Stimulated activated CD4-positive, alpha-beta T cell treated with anti-CD3 and anti-CD28 coated beads, Interleukin-1b, Interleukin-23, amount 100 ng/mL, for 1 hour (primary cell): ENCODE data around the gene CHD6.

ENCODE experiments used
- DNase-seq, 2 donors: peaks; one replicate each; pipeline ENCODE4 v3.0.0-alpha.2; 2020; ENCODE audit warnings: low read depth in 2 of 2

CHD6 gene

GRCh38 chr20:41580350-41580749 is 37.8 kb downstream of the CHD6 start:
- DNase-seq, result no peak

- no peak for DNase-seq
These were observed 40.8 kb downstream of the CHD6 start for GRCh38 chr20:41577129-41578009.

GRCh38 chr20:41575412-41575811 is 42.8 kb downstream of the CHD6 start:
- no peak for DNase-seq

DNA sequence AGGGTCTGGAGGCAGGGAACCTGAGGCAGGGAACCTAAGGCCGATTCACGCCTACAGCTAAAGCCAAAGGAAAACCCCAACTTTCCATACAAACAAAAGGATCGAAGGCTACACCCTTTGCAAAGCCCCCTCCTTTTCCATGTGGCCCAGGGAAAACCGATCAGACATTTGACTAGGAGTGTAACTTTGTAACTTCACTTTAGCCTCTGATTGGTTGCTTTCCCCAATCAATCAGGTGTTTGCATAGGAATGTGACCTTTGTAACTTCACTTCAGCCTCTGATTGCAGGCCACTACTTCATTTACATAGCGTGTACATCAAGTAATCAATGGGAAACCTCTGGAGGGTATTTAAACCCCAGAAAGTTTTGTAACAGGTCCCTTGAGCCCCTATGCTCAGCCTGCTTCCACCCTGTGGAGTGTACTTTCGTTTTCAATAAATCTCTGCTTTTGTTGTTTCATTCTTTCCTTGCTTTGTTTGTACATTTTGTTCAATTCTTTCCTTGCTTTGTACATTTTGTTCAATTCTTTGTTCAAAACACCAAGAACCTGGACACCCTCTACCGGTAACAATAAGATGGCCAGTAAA is 43.3 kb downstream of the CHD6 start:
- DNase-seq, result no peak

- DNase-seq, result no peak
These were observed 44.2 kb downstream of the CHD6 start for GRCh38 chr20:41573955-41574354.

DNA sequence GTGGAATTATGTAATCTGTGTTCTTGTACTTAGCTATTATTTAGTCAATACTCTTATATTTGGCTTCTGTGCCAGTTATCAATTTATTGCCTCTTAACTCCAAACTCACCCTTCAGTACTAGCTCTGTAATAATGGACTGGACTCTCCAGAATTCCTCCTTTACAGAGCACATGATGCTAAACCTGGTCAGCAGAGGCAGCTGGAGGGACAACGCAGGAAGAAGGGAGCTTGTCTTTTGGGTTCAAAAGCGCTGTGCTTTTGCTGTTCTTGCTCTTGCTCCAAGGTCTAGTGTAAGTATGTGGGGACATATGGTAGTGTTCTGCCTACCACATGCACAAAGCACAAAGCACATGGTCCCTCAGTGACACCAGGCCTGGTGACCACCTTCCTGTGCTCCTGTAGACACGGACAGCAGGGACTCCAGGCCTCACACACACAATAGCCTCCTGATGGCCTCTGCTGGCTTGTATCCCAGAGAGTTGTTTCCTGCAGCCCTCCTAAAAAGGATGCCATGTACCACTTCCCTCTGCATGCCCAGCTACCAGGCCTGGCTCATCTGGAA is 46.1 kb downstream of the CHD6 start:
- DNase-seq, result no peak

DNA sequence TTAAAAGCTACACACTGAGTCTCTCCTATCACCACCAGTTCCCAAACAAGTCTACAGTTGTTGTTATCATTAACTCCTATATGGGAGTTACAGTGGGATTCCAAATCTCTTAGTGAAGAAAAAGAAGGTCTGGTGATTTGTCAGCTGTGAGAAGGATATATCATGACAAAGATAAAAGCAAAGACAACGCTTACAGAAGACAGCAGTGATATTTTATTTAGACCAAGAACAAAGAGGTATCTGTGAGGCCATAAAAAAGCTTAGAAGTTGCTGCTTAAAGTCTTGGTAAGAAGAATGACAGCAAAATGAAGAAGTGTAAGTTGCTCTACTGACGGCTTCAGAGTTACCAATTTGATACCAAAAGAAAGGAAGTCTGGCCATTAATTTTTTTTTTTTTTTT is 47.2 kb downstream of the CHD6 start:
- no peak for DNase-seq

- no peak for DNase-seq
These were observed 47.6 kb downstream of the CHD6 start for GRCh38 chr20:41570557-41570956.

DNA sequence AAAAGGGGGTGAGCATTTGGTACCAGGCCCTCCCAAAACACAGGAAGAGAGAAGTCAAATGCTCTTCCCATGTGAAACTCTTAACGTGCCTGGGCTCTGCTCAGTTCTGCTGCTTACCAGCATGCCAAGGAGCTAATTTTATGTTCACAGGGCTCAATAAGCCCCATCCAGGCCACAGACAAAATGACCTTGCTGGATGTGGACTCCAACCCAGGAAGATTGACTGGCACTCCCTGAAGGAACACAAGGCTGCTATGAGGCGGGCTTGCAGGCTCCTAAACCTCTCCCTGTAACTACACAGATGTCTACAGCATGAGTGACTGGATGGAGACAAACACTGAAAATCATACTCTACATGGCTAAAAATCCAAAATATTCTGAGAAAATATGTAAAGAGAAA is 50.6 kb downstream of the CHD6 start:
- no peak for DNase-seq

- no peak for DNase-seq
These were observed 51.2 kb downstream of the CHD6 start for GRCh38 chr20:41566896-41567527.

GRCh38 chr20:41563087-41563486 is 55.1 kb downstream of the CHD6 start:
- no peak for DNase-seq

- no peak for DNase-seq
These were observed 57.2 kb downstream of the CHD6 start for GRCh38 chr20:41560970-41561369.

GRCh38 chr20:41559658-41560057 is 58.5 kb downstream of the CHD6 start:
- DNase-seq, result no peak

- no peak for DNase-seq
These were observed 64.9 kb downstream of the CHD6 start for GRCh38 chr20:41553142-41553879.

DNA sequence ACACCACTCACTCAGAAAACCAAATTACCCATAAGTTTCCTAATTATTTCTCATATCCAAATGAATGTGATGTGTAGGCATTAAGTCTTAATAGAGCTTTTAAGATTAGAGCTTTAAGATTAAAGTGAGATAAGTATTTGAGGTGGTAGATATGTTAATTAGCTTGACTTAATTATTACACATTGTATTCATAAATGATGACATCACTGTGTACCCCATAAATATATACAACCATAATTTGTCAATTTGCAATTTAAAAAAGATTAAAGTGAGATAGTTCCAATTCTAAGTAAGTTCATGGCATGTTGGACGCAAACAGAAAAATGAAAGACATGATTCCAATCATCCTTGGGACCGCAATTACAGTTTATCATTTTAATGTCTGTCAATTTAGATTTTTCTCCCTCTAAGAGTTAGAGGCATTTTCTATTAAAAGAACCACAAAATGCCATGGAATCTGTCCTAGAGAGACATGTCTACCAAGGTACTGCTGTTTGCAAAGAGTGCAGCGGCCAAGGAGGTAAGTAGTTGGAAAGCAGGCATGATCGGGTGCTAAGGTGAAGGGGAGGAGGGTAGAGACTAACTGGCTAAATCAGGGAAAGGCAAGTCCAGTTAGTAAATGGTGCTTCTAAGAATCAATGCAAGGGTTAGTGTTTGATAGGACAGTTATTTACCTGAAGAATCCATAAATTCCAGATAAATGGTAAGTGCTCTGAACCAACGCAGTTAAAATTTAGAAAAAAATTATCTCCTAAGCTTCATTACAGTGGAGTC is 65.7 kb downstream of the CHD6 start:
- DNase-seq, result no peak

- no peak for DNase-seq
These were observed 67.0 kb downstream of the CHD6 start for GRCh38 chr20:41551011-41551705.

DNA sequence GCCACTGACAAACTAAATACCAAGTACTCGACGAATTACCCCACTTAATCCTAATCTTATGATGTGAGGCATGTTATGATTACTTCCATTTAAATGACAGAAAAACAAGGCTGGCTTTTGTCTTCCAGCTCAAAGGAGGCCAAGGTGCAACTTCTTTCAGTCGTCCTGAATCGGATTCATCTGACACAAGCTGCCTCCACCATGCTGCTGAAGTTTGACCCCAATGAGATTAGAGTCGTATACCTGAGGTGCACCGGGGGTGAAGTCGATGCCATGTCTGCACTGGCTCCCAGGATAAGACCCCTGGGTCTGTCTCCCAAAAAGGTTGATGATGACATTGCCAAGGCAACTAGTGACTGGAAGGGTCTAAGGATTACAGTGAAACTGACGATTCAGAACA is 71.0 kb downstream of the CHD6 start:
- no peak for DNase-seq

DNA sequence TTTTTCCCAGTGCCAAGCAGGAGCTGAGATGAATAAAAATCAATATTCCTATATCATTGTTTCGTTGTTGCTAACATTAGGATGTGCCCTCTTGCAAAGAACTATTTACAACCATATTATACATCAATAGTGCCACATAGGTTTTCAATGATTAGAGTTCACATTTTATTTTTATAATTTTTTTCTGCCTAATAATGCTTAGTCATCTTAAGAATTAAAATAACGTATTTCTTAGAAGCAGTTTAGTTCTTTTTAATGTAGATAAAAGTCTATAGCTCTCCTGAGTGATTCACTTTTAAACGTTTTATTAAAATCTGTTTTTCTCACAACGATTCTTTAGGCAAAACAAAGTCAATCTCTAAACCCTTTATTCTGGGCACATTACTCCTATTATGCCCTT is 71.6 kb downstream of the CHD6 start:
- DNase-seq, result no peak

DNA sequence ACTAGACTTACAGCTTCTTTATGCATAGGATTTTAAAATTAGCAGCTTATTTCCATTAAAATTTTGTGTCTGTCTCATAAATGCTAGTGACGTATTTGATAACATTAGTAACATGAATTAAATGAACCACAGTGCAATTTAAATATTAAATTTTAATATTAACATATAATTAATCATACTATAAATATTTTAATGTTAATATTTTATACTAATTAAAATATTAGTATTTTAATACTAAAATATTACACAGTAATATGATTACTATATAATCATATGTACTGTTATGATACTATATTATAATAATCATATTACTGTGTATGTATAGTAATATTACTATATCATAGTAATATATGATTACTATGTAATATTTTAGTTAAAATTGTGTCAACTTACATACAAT is 73.7 kb downstream of the CHD6 start:
- DNase-seq, result no peak

- DNase-seq, result no peak
These were observed 77.3 kb downstream of the CHD6 start for GRCh38 chr20:41540918-41541317.

DNA sequence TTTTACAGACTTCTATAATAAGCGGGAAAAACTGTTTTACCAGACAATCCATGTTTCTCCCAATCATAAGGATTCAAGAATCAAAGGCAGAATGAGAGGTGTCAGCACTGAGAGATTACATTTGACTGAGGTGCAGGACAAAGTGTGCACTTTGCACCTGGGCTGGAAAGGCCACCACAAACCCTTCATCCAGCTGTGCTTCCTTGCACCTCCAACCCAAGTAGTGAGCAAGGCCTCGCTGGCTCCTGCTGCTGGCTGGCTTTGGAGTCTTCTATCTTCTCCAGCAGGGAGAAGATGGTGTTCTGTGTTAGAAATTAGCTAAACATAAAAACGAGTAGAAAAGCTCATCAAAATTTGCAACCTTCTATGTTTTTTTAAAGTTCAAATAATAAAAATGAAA is 77.7 kb downstream of the CHD6 start:
- DNase-seq, result no peak
